HepG2 (cell line): ENCODE measurements around the gene TBX6. TPM values are rescaled to one million over a fixed set of nuclear protein-coding genes. Genes with fewer than 3 reads are reported as not detected.

Experiments
- ATF7 ChIP-seq, 2 experiments: fragments of 450-650 bp in 1 of 2; sonication (generic) in 1 of 2; formaldehyde crosslinking in 1 of 2; IDR thresholded peaks; 2 replicates each; pipeline versions ENCODE4 v1.4.0 to v1.6.1; 2016 to 2020; ENCODE audit warnings: antibody characterized with exemption in 1 of 2, mild to moderate bottlenecking in 1 of 2, missing genetic modification reagents in 1 of 2
- NPAS2 ChIP-seq: sonication (generic); formaldehyde crosslinking; IDR thresholded peaks from 2 replicates; pipeline ENCODE4 v1.8.0; 2022; ENCODE audit warnings: mild to moderate bottlenecking, missing genetic modification reagents, borderline replicate concordance
- NR2F1 ChIP-seq, 2 experiments: fragments of 450-650 bp in 1 of 2; formaldehyde crosslinking in 1 of 2; IDR thresholded peaks; 2 replicates each; pipeline versions ENCODE4 v1.5.0 to v1.6.1; 2016 to 2020; ENCODE audit warnings: mild to moderate bottlenecking in 1 of 2, missing compliant biosample characterization in 1 of 2, missing genetic modification reagents in 1 of 2, moderate library complexity in 1 of 2
- PRDM10 ChIP-seq: sonication (generic); formaldehyde crosslinking; IDR thresholded peaks from 2 replicates; pipeline ENCODE4 v1.4.0; 2020; ENCODE audit warnings: low read depth, missing genetic modification reagents
- RARG ChIP-seq: sonication (generic); formaldehyde crosslinking; IDR thresholded peaks from 2 replicates; pipeline ENCODE4 v1.4.0; 2020; ENCODE audit warnings: low read depth, mild to moderate bottlenecking, missing genetic modification reagents
- TFE3 ChIP-seq: IDR thresholded peaks from 2 replicates; pipeline ENCODE4 v1.6.1; 2016
- ZKSCAN5 ChIP-seq: sonication (generic); formaldehyde crosslinking; IDR thresholded peaks from 2 replicates; pipeline ENCODE4 v1.5.1; 2020; ENCODE audit warnings: mild to moderate bottlenecking, missing genetic modification reagents
- ZNF207 ChIP-seq: fragments of 450-650 bp; IDR thresholded peaks from 2 replicates; pipeline ENCODE4 v1.6.1; 2016; ENCODE audit warnings: antibody characterized with exemption, borderline replicate concordance
- ZNF34 ChIP-seq: sonication (generic); formaldehyde crosslinking; IDR thresholded peaks from 2 replicates; pipeline ENCODE4 v1.4.0; 2020; ENCODE audit warnings: mild to moderate bottlenecking, missing genetic modification reagents, borderline replicate concordance
- ZNF549 ChIP-seq: sonication (generic); formaldehyde crosslinking; IDR thresholded peaks from 2 replicates; pipeline ENCODE4 v1.5.0; 2020; ENCODE audit warnings: missing genetic modification reagents
- polyA plus RNA-seq, 8 experiments: library from polyadenylated mRNA; depleted of rRNA in 3 of 8; stranded (reverse) in 7 of 8; unstranded in 1 of 8; fragments of >200 nt; fragmentation: Illumina TruSeq in 4 of 8; extraction: Trizol in 4 of 8; gene quantifications; 2 replicates each; pipeline versions ENCODE4 v1.2.1 to v1.2.3, GENCODE V29; 2011 to 2016; ENCODE audit warnings: low read depth in 4 of 8, missing spikeins in 1 of 8, mixed read lengths in 1 of 8; ENCODE audit not compliant: insufficient read depth in 1 of 8
- total RNA-seq, 5 experiments: library from RNA; depleted of rRNA; stranded (reverse); fragments of >200 nt; fragmentation: Illumina TruSeq; extraction: Trizol; gene quantifications; 2 replicates each; pipeline ENCODE4 v1.2.3, GENCODE V29; 2016; ENCODE audit warnings: low read depth in 1 of 5
- TF ChIP-seq, protein P1 (sequence below): sonication (generic); formaldehyde crosslinking; IDR thresholded peaks from 2 replicates; pipeline ENCODE4 v1.5.0; 2020; ENCODE audit warnings: mild to moderate bottlenecking, missing genetic modification reagents, borderline replicate concordance
- TF ChIP-seq, protein P2 (sequence below): fragments of 450-650 bp; IDR thresholded peaks from 2 replicates; pipeline ENCODE4 v1.6.1; 2017
- TF ChIP-seq, protein P3 (sequence below): IDR thresholded peaks from 2 replicates; pipeline ENCODE4 v1.6.1; 2012; ENCODE audit warnings: low read depth, low read length, improper control_type of control experiment

The TBX6 gene
- total and polyA plus RNA-seq, 2 of the 13 experiments (the other 11 are each of a cell fraction or from before 2014, with no cell fraction given) = 0.24 to 0.42 TPM

GRCh38 chr16:30065943-30066760 is 25.6 kb downstream of the TBX6 start (continued):
- TF ChIP-seq, protein P1, sequence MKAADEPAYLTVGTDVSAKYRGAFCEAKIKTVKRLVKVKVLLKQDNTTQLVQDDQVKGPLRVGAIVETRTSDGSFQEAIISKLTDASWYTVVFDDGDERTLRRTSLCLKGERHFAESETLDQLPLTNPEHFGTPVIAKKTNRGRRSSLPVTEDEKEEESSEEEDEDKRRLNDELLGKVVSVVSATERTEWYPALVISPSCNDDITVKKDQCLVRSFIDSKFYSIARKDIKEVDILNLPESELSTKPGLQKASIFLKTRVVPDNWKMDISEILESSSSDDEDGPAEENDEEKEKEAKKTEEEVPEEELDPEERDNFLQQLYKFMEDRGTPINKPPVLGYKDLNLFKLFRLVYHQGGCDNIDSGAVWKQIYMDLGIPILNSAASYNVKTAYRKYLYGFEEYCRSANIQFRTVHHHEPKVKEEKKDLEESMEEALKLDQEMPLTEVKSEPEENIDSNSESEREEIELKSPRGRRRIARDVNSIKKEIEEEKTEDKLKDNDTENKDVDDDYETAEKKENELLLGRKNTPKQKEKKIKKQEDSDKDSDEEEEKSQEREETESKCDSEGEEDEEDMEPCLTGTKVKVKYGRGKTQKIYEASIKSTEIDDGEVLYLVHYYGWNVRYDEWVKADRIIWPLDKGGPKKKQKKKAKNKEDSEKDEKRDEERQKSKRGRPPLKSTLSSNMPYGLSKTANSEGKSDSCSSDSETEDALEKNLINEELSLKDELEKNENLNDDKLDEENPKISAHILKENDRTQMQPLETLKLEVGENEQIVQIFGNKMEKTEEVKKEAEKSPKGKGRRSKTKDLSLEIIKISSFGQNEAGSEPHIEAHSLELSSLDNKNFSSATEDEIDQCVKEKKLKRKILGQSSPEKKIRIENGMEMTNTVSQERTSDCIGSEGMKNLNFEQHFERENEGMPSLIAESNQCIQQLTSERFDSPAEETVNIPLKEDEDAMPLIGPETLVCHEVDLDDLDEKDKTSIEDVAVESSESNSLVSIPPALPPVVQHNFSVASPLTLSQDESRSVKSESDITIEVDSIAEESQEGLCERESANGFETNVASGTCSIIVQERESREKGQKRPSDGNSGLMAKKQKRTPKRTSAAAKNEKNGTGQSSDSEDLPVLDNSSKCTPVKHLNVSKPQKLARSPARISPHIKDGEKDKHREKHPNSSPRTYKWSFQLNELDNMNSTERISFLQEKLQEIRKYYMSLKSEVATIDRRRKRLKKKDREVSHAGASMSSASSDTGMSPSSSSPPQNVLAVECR = peak; percentile 52
- TF ChIP-seq TFE3 (CRISPR knock-in tag) (no peak), ZKSCAN5 (CRISPR knock-in tag) (no peak), NR2F1 (CRISPR knock-in tag; IDR thresholded peaks at IDR 0.05) (no peak), RARG (CRISPR knock-in tag) (no peak), PRDM10 (CRISPR knock-in tag) (no peak), ZNF207 (no peak), ATF7 (IDR thresholded peaks at IDR 0.05) (no peak), ATF7 (CRISPR knock-in tag; IDR thresholded peaks at IDR 0.05) (no peak), ZNF34 (CRISPR knock-in tag) (no peak), NPAS2 (CRISPR knock-in tag) (no peak), ZNF549 (CRISPR knock-in tag) (no peak)
- TF ChIP-seq, protein P2, sequence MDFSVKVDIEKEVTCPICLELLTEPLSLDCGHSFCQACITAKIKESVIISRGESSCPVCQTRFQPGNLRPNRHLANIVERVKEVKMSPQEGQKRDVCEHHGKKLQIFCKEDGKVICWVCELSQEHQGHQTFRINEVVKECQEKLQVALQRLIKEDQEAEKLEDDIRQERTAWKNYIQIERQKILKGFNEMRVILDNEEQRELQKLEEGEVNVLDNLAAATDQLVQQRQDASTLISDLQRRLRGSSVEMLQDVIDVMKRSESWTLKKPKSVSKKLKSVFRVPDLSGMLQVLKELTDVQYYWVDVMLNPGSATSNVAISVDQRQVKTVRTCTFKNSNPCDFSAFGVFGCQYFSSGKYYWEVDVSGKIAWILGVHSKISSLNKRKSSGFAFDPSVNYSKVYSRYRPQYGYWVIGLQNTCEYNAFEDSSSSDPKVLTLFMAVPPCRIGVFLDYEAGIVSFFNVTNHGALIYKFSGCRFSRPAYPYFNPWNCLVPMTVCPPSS = no peak
- TF ChIP-seq, protein P3, sequence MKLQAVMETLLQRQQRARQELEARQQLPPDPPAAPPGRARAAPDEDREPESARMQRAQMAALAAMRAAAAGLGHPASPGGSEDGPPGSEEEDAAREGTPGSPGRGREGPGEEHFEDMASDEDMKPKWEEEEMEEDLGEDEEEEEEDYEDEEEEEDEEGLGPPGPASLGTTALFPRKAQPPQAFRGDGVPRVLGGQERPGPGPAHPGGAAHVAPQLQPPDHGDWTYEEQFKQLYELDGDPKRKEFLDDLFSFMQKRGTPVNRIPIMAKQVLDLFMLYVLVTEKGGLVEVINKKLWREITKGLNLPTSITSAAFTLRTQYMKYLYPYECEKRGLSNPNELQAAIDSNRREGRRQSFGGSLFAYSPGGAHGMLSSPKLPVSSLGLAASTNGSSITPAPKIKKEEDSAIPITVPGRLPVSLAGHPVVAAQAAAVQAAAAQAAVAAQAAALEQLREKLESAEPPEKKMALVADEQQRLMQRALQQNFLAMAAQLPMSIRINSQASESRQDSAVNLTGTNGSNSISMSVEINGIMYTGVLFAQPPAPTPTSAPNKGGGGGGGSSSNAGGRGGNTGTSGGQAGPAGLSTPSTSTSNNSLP = no peak
